ENCODE measurements around the gene LY6G6C. TPM values are rescaled to one million over a fixed set of nuclear protein-coding genes. Genes with fewer than 3 reads are reported as not detected.
A peak's percentile ranks its signal among the peaks of the same experiment; 100 is the strongest.

The LY6G6C gene
- total RNA-seq, 1 donor from 2014 or later = 0.66 TPM

DNA sequence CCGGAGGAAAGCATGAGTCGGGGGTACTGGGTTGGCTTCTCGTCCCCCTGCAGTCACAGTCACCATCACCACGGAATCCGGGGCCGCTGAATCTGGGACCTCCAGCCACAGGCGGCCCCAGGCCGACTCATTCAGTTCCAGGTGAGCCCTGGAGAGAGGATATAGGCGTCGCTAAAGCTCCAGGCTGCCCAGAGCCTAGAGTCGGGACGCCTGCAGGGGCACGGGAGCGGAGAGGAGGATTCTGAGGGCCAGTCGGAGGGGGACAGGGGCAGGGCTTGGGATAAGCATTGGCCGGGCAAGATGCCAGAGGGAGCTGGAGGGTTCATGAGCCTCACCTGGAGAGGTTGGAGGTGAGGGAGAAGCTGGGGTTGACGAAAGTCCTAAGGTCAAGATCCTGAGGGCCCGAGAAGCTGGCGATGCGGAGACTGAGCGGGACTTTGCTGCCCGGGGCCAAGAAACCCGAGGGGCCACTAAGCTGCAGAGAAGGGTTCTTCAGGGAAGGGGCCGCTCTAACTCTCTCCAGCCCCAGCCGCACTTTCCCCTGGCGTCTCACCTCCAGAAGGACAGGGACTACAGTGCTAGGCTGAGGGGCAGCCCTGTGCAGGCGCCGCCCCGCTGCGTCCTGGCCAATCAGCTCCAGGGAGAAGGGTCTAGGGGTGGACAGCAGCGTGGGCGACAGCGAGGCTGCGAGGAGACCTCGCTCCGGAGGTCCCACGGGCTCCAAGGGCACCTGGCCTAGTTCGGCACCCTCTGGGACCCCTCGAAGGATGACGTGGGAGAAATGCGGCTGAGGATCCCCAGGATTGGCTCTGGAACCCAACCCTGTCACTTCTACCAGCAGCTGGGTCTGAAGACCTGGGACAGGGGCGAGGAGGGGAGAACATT, 44.6 kb upstream of the LY6G6C start:
- Mint-ChIP-seq H3K4me3 (ENCODE audit: unreplicated experiment) (no peak overlapping the region), H3K36me3 (ENCODE audit: low read depth, unreplicated experiment) (peaks cover 11% of the 10 kb centered on the region), H3K4me1 (ENCODE audit: low read depth, unreplicated experiment) (peaks cover 6% of the 10 kb centered on the region), H3K9me3 (ENCODE audit: unreplicated experiment) (no peaks in the 10 kb centered on the region), H3K27me3 (ENCODE audit: low read depth, unreplicated experiment) (no peaks in the 10 kb centered on the region), H3K27ac (ENCODE audit: unreplicated experiment) (no peak overlapping the region)
- H3K4me1 ChIP-seq (ENCODE audit: insufficient read depth, low read length) = peaks cover 12% of the 10 kb centered on the region
- no peak for DNase-seq (ENCODE audit: low read depth)
- FAIRE-seq = no peak
- peak overlapping the region; percentile 13 for H3K4me3 ChIP-seq (ENCODE audit: insufficient read depth, low read depth, low read length)
- TF ChIP-seq, protein P1, sequence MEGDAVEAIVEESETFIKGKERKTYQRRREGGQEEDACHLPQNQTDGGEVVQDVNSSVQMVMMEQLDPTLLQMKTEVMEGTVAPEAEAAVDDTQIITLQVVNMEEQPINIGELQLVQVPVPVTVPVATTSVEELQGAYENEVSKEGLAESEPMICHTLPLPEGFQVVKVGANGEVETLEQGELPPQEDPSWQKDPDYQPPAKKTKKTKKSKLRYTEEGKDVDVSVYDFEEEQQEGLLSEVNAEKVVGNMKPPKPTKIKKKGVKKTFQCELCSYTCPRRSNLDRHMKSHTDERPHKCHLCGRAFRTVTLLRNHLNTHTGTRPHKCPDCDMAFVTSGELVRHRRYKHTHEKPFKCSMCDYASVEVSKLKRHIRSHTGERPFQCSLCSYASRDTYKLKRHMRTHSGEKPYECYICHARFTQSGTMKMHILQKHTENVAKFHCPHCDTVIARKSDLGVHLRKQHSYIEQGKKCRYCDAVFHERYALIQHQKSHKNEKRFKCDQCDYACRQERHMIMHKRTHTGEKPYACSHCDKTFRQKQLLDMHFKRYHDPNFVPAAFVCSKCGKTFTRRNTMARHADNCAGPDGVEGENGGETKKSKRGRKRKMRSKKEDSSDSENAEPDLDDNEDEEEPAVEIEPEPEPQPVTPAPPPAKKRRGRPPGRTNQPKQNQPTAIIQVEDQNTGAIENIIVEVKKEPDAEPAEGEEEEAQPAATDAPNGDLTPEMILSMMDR (IDR thresholded peaks at IDR 0.05; ENCODE audit: insufficient read depth, low read depth, low read length) = no peak
- TF ChIP-seq EZH2 (IDR thresholded peaks at IDR 0.05; ENCODE audit: insufficient read depth, low read length) = no peak
- H3K9ac ChIP-seq (ENCODE audit: low read length) = peak overlapping the region; percentile 46
- no peak overlapping the region for H3K27ac ChIP-seq (ENCODE audit: low read depth, low read length)
- H3K27me3 ChIP-seq (ENCODE audit: insufficient read depth, low read length) = no peaks in the 10 kb centered on the region
- H3K36me3 ChIP-seq (ENCODE audit: insufficient read depth, low read length) = no peaks in the 10 kb centered on the region
- no peaks in the 10 kb centered on the region for H3K79me2 ChIP-seq (ENCODE audit: insufficient read depth, low read length)
- no peaks in the 10 kb centered on the region for H4K20me1 ChIP-seq (ENCODE audit: insufficient read depth, low read length)
- peak overlapping the region; percentile 84 for H3K4me2 ChIP-seq (ENCODE audit: low read length)
- H2AFZ ChIP-seq (ENCODE audit: low read depth, low read length) = peak overlapping the region; percentile 75
- H3K9me3 ChIP-seq (ENCODE audit: insufficient read depth, low read depth, low read length) = no peaks in the 10 kb centered on the region

DNA sequence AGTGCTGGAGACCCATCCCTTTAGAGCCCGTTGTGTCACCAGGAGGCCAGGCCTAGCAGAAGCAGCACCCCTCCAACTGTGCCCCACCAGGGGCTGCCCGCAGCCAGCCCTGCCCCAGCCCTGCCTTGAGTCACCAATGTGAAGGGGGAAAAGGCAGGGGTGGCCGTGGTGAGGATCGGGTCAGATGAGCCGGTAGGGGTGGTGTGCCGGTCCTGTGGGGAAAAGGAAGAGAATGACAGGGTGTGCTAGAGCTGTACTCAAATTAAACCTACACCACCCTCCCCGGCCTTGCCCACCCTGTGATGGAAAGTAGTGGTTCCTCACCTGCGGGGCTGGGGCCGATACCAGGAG, 44.0 kb upstream of the LY6G6C start:
- Histone ChIP-seq H3K4me1 (ENCODE audit: insufficient read depth, low read length) (peaks cover 12% of the 10 kb centered on the region), H2AFZ (ENCODE audit: low read depth, low read length) (no peak overlapping the region), H3K27ac (ENCODE audit: low read depth, low read length) (no peak overlapping the region), H3K4me3 (ENCODE audit: insufficient read depth, low read depth, low read length) (no peak overlapping the region), H3K9me3 (ENCODE audit: insufficient read depth, low read depth, low read length) (no peaks in the 10 kb centered on the region), H4K20me1 (ENCODE audit: insufficient read depth, low read length) (no peaks in the 10 kb centered on the region), H3K36me3 (ENCODE audit: insufficient read depth, low read length) (no peaks in the 10 kb centered on the region), H3K4me2 (ENCODE audit: low read length) (no peak overlapping the region), H3K9ac (ENCODE audit: low read length) (no peak overlapping the region), H3K79me2 (ENCODE audit: insufficient read depth, low read length) (no peaks in the 10 kb centered on the region), H3K27me3 (ENCODE audit: insufficient read depth, low read length) (no peaks in the 10 kb centered on the region)
- FAIRE-seq (no peak), DNase-seq (ENCODE audit: low read depth) (no peak)
- Mint-ChIP-seq H3K4me1 (ENCODE audit: low read depth, unreplicated experiment) (peaks cover 6% of the 10 kb centered on the region), H3K9me3 (ENCODE audit: unreplicated experiment) (no peaks in the 10 kb centered on the region), H3K36me3 (ENCODE audit: low read depth, unreplicated experiment) (peaks cover 17% of the 10 kb centered on the region), H3K4me3 (ENCODE audit: unreplicated experiment) (no peak overlapping the region), H3K27ac (ENCODE audit: unreplicated experiment) (no peak overlapping the region), H3K27me3 (ENCODE audit: low read depth, unreplicated experiment) (peaks cover 2% of the 10 kb centered on the region)
- TF ChIP-seq, protein P1 (IDR thresholded peaks at IDR 0.05; ENCODE audit: insufficient read depth, low read depth, low read length) = no peak
- TF ChIP-seq EZH2 (IDR thresholded peaks at IDR 0.05; ENCODE audit: insufficient read depth, low read length) = no peak

DNA sequence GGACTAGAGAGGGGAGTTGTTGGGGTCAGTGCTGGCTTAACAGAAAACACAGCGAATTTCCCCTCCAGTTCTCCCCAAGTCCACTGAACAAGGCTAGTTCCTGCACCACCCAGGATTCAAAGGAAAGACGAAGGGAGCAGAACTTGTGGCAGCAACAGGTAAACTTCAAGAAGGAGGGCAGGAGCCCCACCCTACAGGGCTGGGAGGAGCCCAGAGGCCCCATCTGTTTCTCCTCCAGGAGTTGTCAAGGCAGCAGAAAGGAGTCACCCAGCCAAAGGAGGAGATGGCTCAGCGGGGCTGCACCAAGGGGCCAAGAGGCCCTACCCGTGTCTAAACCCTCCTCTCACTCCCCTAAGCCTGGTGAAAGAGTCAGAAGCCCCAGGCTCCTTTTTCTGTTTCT, 42.7 kb upstream of the LY6G6C start:
- no peak overlapping the region for H3K27ac Mint-ChIP-seq (ENCODE audit: unreplicated experiment)
- H3K27me3 ChIP-seq (ENCODE audit: insufficient read depth, low read length) = no peaks in the 10 kb centered on the region
- no peaks in the 10 kb centered on the region for H3K79me2 ChIP-seq (ENCODE audit: insufficient read depth, low read length)
- H3K9ac ChIP-seq (ENCODE audit: low read length) = no peak overlapping the region
- no peak overlapping the region for H3K4me2 ChIP-seq (ENCODE audit: low read length)
- H3K9me3 Mint-ChIP-seq (ENCODE audit: unreplicated experiment) = no peaks in the 10 kb centered on the region
- FAIRE-seq (no peak), DNase-seq (ENCODE audit: low read depth) (no peak)
- no peak overlapping the region for H3K27ac ChIP-seq (ENCODE audit: low read depth, low read length)
- no peak overlapping the region for H3K4me3 Mint-ChIP-seq (ENCODE audit: unreplicated experiment)
- no peak overlapping the region for H3K4me3 ChIP-seq (ENCODE audit: insufficient read depth, low read depth, low read length)
- peaks cover 6% of the 10 kb centered on the region for H3K27me3 Mint-ChIP-seq (ENCODE audit: low read depth, unreplicated experiment)
- peaks cover 12% of the 10 kb centered on the region for H3K4me1 ChIP-seq (ENCODE audit: insufficient read depth, low read length)
- peaks cover 21% of the 10 kb centered on the region for H3K36me3 Mint-ChIP-seq (ENCODE audit: low read depth, unreplicated experiment)
- no peaks in the 10 kb centered on the region for H3K9me3 ChIP-seq (ENCODE audit: insufficient read depth, low read depth, low read length)
- H4K20me1 ChIP-seq (ENCODE audit: insufficient read depth, low read length) = no peaks in the 10 kb centered on the region
- peaks cover 6% of the 10 kb centered on the region for H3K4me1 Mint-ChIP-seq (ENCODE audit: low read depth, unreplicated experiment)
- no peaks in the 10 kb centered on the region for H3K36me3 ChIP-seq (ENCODE audit: insufficient read depth, low read length)
- H2AFZ ChIP-seq (ENCODE audit: low read depth, low read length) = no peak overlapping the region
- TF ChIP-seq, protein P1 (IDR thresholded peaks at IDR 0.05; ENCODE audit: insufficient read depth, low read depth, low read length) = no peak
- TF ChIP-seq EZH2 (IDR thresholded peaks at IDR 0.05; ENCODE audit: insufficient read depth, low read length) = no peak

All from astrocyte (in vitro differentiated cells and primary cell).